ENCODE measurements around the gene RCAN1.
"Not testable (repeated sequence)": the region's sequence is repeated elsewhere in the genome, so short reads cannot be mapped to it uniquely, and the experiment has no call there.

The RCAN1 gene

GRCh38 chr21:34511787-34512455, 103.0 kb downstream of the RCAN1 start, which contains the start of gene KCNE1:
Gene KCNE1 (minus strand): TSS chr21:34512210. CDS start chr21:34449634, 62,576 bp downstream.
- peak; percentile 31 for DNase-seq

- no peak for DNase-seq
These were observed 103.7 kb downstream of the RCAN1 start for GRCh38 chr21:34511181-34511580.

- DNase-seq = peak; percentile 59
These were observed 104.5 kb downstream of the RCAN1 start for GRCh38 chr21:34510148-34511142.

GRCh38 chr21:34509151-34509550, 105.8 kb downstream of the RCAN1 start:
- no peak for DNase-seq

- no peak for DNase-seq
These were observed 110.3 kb downstream of the RCAN1 start for GRCh38 chr21:34504595-34504994.

- DNase-seq = no peak
These were observed 112.3 kb downstream of the RCAN1 start for GRCh38 chr21:34502480-34503106.

GRCh38 chr21:34501716-34502115, 113.2 kb downstream of the RCAN1 start:
- no peak for DNase-seq

- no peak for DNase-seq
These were observed 114.7 kb downstream of the RCAN1 start for GRCh38 chr21:34500191-34500590.

GRCh38 chr21:34499116-34499515, 115.8 kb downstream of the RCAN1 start:
- no peak for DNase-seq

- DNase-seq = no peak
These were observed 116.3 kb downstream of the RCAN1 start for GRCh38 chr21:34498623-34499022.

- not testable (repeated sequence) for DNase-seq
These were observed 131.1 kb downstream of the RCAN1 start for GRCh38 chr21:34483854-34484253.

- DNase-seq = not testable (repeated sequence)
These were observed 131.5 kb downstream of the RCAN1 start for GRCh38 chr21:34483435-34483834.

- DNase-seq = not testable (repeated sequence)
These were observed 147.6 kb downstream of the RCAN1 start for GRCh38 chr21:34467333-34467732.

Data from hematopoietic multipotent progenitor cell treated with erythropoietin and hydrocortisone succinate and interleukin-3 and kit ligand, for 8 days (in vitro differentiated cells).